PC-3 (cell line): ENCODE results near the gene COX6B1.

ENCODE experiments used
- CTCF ChIP-seq: fragments of 300-600 bp; sonication (generic); conservative IDR thresholded peaks from 2 replicates; pipeline ENCODE4 v1.5.1; 2017; ENCODE audit warnings: antibody characterized with exemption, low read depth, mild to moderate bottlenecking, low read length
- EZH2 ChIP-seq: fragments of 300-600 bp; sonication (generic); IDR thresholded peaks from one replicate; pipeline ENCODE4 v1.6.1; 2017; ENCODE audit warnings: antibody characterized with exemption, mild to moderate bottlenecking, low read length; ENCODE audit not compliant: unreplicated experiment
- EZH2phosphoT487 ChIP-seq: fragments of 300-600 bp; sonication (generic); IDR thresholded peaks from 2 replicates; pipeline ENCODE4 v1.6.1; 2018; ENCODE audit warnings: mild to moderate bottlenecking, antibody characterized with exemption, low read length, borderline replicate concordance

GRCh38 chr19:35623327-35624010 lies 24.7 kb upstream of the COX6B1 start:
- TF ChIP-seq CTCF (no peak), EZH2phosphoT487 (no peak), EZH2 (no peak)
